K562 (cell line): ENCODE data around the gene GRB2.

Source experiments
- CAMTA2 ChIP-seq: fragments of 250-450 bp; sonication (Bioruptor Pico); conservative IDR thresholded peaks from 2 replicates; pipeline ENCODE4 v1.5.1; 2022
- CHD1 ChIP-seq: fragments of 200-600 bp; sonication (generic); IDR thresholded peaks from one replicate; pipeline ENCODE4 v1.6.1; 2012; ENCODE audit warnings: mild to moderate bottlenecking, moderate library complexity, low read length, inconsistent platforms
- ELF2 ChIP-seq: fragments of 250-450 bp; sonication (Bioruptor Pico); IDR thresholded peaks from 2 replicates; pipeline ENCODE4 v1.5.0; 2021; ENCODE audit warnings: mild to moderate bottlenecking
- ELK3 ChIP-seq: fragments of 450-650 bp; formaldehyde crosslinking; IDR thresholded peaks from 2 replicates; pipeline ENCODE4 v1.4.0; 2020; ENCODE audit warnings: mild to moderate bottlenecking
- FOXA1 ChIP-seq: fragments of 450-650 bp; IDR thresholded peaks from 2 replicates; pipeline ENCODE4 v1.6.1; 2016; ENCODE audit warnings: mild to moderate bottlenecking, borderline replicate concordance
- FUS ChIP-seq: fragments of 200-400 bp; formaldehyde crosslinking; optimal IDR thresholded peaks from 2 replicates; pipeline ENCODE3; 2017; ENCODE audit warnings: low read depth, low read length
- MAX ChIP-seq: sonication (generic); formaldehyde crosslinking; IDR thresholded peaks from 2 replicates; pipeline ENCODE4 v1.9.0; 2022; ENCODE audit warnings: mild to moderate bottlenecking, missing genetic modification reagents
- MTA3 ChIP-seq: fragments of 450-650 bp; formaldehyde crosslinking; IDR thresholded peaks from 2 replicates; pipeline ENCODE4 v1.6.1; 2017; ENCODE audit warnings: mild to moderate bottlenecking, borderline replicate concordance
- NCOA4 ChIP-seq: fragments of 450-650 bp; IDR thresholded peaks from 2 replicates; pipeline ENCODE4 v1.6.1; 2018; ENCODE audit warnings: mild to moderate bottlenecking; ENCODE audit not compliant: partially characterized antibody
- PML ChIP-seq: IDR thresholded peaks from 2 replicates; pipeline ENCODE4 v1.6.1; 2012; ENCODE audit warnings: low read length, inconsistent platforms
- POLR3A ChIP-seq: IDR thresholded peaks from 2 replicates; pipeline ENCODE4 v1.6.1; 2011; ENCODE audit warnings: borderline replicate concordance, mild to moderate bottlenecking, moderate library complexity; ENCODE audit not compliant: insufficient read length, insufficient read depth; ENCODE audit errors: extremely low read depth
- PRDM10 ChIP-seq: fragments of 450-650 bp; IDR thresholded peaks from 2 replicates; pipeline ENCODE4 v1.6.1; 2018; ENCODE audit not compliant: partially characterized antibody
- TSHZ1 ChIP-seq: fragments of 250-450 bp; sonication (Bioruptor Pico); IDR thresholded peaks from 2 replicates; pipeline ENCODE4 v1.4.0; 2020; ENCODE audit warnings: mild to moderate bottlenecking, moderate library complexity
- ZNF217 ChIP-seq: sonication (generic); formaldehyde crosslinking; IDR thresholded peaks from 2 replicates; pipeline ENCODE4 v1.8.0; 2022; ENCODE audit warnings: mild to moderate bottlenecking, missing genetic modification reagents

- TF ChIP-seq NCOA4 (no peak), CAMTA2 (CRISPR knock-in tag) (no peak), PRDM10 (no peak), PML (no peak), CHD1 (no peak), MAX (CRISPR knock-in tag) (no peak), FUS (no peak), ELK3 (no peak), ZNF217 (CRISPR knock-in tag) (no peak), TSHZ1 (CRISPR knock-in tag) (no peak), MTA3 (no peak), POLR3A (no peak), FOXA1 (no peak), ELF2 (CRISPR knock-in tag) (no peak)
Observed at GRCh38 chr17:75308732-75309629, 96.5 kb downstream of the GRB2 start.
